GM12873 (cell line): ENCODE measurements around the gene LINGO1.

Experiments used
- CTCF ChIP-seq: IDR thresholded peaks from 2 replicates; pipeline ENCODE4 v1.5.1; 2012; ENCODE audit warnings: low read depth, mild to moderate bottlenecking, moderate library complexity, low read length, control low read depth; ENCODE audit not compliant: insufficient read depth; ENCODE audit errors: missing control alignments

Gene LINGO1

DNA sequence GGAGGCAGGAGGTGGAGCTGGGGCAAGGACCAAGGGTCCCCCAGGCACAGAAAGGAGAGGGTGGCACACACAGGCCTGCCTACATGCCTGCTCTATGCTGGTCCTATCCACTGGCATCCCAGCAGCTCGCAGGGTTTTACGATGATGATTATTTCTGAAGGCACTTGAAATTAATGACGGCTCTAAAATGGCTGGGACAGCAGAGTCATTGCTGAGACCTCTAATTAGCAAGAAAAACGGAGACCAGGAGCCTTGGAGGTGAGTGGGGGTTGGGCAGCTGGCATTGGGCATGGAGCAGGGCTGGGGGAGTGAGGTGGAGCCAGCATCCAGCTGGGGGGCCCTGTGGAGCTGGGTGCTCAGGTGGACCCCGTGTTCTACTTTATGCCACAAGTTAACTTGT lies 3.5 kb upstream of the LINGO1 start:
- TF ChIP-seq CTCF = no peak

DNA sequence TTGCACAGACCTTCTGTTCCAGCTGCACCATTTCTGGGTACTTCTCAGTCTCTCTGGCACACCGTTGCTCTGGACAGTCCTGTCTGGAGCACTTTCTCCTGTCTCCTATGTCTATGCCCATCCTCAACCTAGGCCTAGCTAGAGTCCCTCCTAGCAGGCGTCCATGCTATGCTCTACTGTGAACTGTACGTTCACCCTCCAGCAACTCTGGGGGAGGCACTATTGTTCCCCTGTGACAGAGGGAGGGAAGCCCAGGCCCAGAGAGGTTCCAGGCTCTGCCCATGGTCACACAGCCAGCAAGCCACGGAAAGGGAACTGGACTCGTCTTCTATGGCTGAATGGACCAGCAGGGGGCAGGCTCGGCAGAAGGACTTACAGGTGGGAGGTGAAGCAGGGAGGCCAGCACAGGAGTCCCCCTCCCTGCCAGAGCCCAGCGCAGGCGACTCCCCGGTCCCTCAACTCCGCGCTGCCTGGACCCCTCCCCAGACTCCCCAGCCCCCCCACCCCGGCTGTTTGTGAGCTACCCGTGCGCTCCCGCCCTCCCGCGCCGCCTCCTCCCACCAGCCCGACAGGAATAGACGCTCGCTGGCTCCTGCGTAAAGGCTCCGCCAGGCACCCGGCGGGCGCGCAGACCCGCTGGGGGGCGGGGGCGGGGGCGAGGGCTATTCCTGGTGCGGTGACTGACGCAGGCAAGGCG lies 1.7 kb upstream of the LINGO1 start:
- TF ChIP-seq CTCF = peak; percentile 86

DNA sequence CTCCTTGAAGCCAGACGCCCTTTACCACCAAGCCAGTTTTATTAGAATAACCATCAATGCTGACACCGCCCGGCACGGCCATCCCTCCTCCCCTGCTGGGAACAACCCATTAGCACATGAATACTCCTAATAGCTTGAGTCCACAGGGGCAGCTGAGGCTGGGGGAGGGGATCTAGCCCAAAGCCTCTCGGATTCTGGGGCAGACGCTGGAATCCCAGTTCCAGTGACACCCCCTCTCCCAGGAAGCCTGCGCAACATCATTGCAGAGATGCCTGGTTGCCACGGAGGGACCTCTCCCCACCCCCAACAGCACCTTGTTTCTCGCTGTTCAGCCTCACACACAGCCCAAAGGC lies 1.2 kb upstream of the LINGO1 start:
- TF ChIP-seq CTCF = no peak

GRCh38 chr15:77633134-77633912 lies 611 bp upstream of the LINGO1 start:
- peak; percentile 100 for TF ChIP-seq CTCF

GRCh38 chr15:77631745-77632533 lies 773 bp downstream of the LINGO1 start:
- no peak for TF ChIP-seq CTCF

GRCh38 chr15:77630956-77631744 lies 1.6 kb downstream of the LINGO1 start:
- no peak for TF ChIP-seq CTCF

DNA sequence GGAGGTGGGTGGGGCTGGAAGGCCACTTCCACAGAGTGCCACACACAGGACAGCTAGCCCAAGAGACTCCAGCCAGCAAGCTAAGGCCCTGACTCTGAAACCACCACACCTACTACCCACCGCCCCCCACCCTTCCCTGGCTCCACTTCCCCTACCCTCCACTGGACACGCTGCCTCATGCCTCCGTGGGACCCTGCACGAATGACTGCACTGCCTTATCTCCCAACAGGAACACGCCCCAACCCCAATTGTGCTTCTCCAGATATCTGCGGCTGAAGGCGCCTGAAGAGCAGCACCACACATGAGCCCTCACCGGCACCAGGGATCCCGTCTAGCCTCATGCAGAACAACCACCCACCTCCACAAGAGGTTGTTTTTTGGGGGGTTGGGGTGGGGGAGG lies 2.7 kb downstream of the LINGO1 start:
- TF ChIP-seq CTCF = no peak
